Measurements from ENCODE around the gene P2RX7.

DNA sequence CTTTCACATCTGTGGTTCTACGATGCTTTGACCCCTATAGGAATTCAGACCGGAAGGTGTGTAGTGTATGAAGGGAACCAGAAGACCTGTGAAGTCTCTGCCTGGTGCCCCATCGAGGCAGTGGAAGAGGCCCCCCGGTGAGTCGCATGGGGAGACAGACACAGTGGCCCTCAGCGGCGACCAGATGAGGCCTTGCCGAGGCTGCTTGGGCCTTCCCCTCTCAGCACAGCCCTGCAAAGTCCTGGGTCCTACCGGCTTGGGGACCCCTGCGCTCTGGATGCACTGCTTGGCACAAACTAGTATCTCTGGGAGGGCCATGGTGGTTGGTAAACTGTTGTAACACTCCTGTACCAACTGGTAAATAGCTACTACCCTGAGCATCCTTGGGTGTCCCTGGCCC is 29.7 kb downstream of the P2RX7 start:
- TF ChIP-seq EZH2 (optimal IDR thresholded peaks at IDR 0.05; ENCODE audit: low read depth, low read length) (no peak), EZH2phosphoT487 (IDR thresholded peaks at IDR 0.05; ENCODE audit: low read length) (no peak)
- TF ChIP-seq, protein P1, sequence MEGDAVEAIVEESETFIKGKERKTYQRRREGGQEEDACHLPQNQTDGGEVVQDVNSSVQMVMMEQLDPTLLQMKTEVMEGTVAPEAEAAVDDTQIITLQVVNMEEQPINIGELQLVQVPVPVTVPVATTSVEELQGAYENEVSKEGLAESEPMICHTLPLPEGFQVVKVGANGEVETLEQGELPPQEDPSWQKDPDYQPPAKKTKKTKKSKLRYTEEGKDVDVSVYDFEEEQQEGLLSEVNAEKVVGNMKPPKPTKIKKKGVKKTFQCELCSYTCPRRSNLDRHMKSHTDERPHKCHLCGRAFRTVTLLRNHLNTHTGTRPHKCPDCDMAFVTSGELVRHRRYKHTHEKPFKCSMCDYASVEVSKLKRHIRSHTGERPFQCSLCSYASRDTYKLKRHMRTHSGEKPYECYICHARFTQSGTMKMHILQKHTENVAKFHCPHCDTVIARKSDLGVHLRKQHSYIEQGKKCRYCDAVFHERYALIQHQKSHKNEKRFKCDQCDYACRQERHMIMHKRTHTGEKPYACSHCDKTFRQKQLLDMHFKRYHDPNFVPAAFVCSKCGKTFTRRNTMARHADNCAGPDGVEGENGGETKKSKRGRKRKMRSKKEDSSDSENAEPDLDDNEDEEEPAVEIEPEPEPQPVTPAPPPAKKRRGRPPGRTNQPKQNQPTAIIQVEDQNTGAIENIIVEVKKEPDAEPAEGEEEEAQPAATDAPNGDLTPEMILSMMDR (IDR thresholded peaks at IDR 0.05; ENCODE audit: low read length): no peak
